ENCODE measurements around the gene GXYLT2.

Gene GXYLT2

DNA sequence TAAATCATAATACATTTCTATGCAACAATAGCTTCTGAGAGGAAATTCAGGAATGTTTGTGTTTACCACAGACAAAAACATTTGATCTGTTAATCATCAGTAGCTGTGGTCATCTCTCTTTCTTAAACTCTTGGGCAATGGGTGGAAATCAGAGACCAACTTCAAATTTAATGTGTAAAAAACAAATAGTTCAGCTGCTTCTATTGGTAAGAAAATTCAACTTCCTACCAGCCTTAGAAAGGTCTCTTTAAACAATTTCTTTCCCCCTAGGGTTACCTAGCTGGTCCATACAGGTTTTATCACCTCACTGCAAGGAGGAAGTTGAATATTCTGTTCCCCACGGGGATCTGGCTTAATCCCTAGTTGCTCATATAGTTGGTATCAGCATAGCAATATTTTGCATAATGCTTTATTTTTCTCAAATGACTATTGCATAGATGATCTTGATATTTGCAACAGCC, 88.5 kb downstream of the GXYLT2 start:
- Histone ChIP-seq H3K18ac (ENCODE audit: low read depth in 1 of 2, low read length in 2 of 2) (no peak overlapping the region), H3K9me3 (ENCODE audit: control insufficient read depth, low read length) (no peaks in the 10 kb centered on the region), H3K9ac (ENCODE audit: low read length) (peak overlapping the region; percentile 42), H2BK5ac (ENCODE audit: low read depth, low read length, poor library complexity, severe bottlenecking) (peak overlapping the region; percentile 57), H2BK15ac (ENCODE audit: low read depth, poor library complexity, severe bottlenecking) (no peak overlapping the region), H3K36me3 (ENCODE audit: control insufficient read depth in 1 of 2, insufficient read depth in 2 of 2, low read depth in 1 of 2, low read length in 2 of 2) (no peaks in the 10 kb centered on the region), H3K27ac (ENCODE audit: low read length, poor library complexity, severe bottlenecking) (no peak overlapping the region), H3K4me2 (ENCODE audit: low read length, poor library complexity, severe bottlenecking) (no peak overlapping the region), H2BK12ac (ENCODE audit: low read length in 2 of 2) (no peak overlapping the region), H4K91ac (ENCODE audit: low read length) (no peak overlapping the region), H2AFZ (ENCODE audit: low read depth, low read length) (no peak overlapping the region), H3K23ac (ENCODE audit: low read length in 2 of 2) (no peak overlapping the region), H3K14ac (ENCODE audit: low read length in 2 of 2) (no peak overlapping the region), H3K79me1 (replicated peaks; ENCODE audit: low read length, poor library complexity, severe bottlenecking) (no peaks in the 10 kb centered on the region), H2BK120ac (ENCODE audit: low read depth, low read length) (no peak overlapping the region), H3K4me3 (ENCODE audit: insufficient read depth in 1 of 2, low read depth in 1 of 2, low read length in 2 of 2) (no peak overlapping the region), H3K4ac (ENCODE audit: low read depth in 1 of 2, low read length in 2 of 2) (no peak overlapping the region), H4K8ac (ENCODE audit: low read length) (no peak overlapping the region), H3K4me1 (ENCODE audit: control insufficient read depth, insufficient read depth, low read depth, low read length) (no peaks in the 10 kb centered on the region), H3K27me3 (ENCODE audit: control insufficient read depth in 1 of 2, insufficient read depth in 1 of 2, low read length in 2 of 2) (no peaks in the 10 kb centered on the region), H2AK5ac (ENCODE audit: low read length, severe bottlenecking) (no peak overlapping the region)
- DNase-seq, result peak; percentile 63
- WGBS, result no CpG with 5 or more reads among the region's 1 CpG

DNA sequence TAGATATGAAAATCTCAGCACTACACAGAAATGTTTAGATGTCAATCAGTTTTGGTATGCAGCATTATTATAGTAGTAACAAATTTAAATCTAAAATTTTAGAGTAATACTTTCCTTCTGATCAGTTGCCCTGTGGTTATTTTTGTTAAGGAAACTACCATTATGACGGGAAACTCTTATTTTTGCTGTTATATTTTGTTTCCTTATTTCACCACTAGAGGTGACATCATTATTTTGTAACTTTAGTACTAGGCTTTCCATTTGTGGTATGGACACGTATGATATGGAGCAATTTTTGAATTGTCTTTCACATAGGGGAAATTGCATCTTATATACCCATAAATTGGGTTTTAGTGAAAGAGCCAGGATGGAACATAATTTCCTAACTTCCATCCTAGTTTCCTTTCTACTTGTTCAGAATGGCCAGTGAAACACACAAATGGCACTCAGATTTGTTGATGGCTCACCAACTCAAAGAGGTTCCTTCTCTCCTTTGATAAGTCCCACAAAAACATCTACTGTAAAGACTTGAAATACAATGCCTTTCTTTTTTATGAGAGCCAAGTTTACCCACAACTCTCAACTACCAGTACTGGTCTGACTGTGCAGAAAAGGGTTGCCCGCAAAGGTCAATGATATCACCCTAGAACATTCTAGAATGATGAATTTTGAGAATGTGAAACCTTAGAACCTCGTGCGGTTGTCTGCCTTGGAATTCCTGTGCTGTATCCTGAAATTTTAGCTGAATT, 89.4 kb downstream of the GXYLT2 start:
- Histone ChIP-seq H2BK120ac (ENCODE audit: low read depth, low read length) (no peak overlapping the region), H2AFZ (ENCODE audit: low read depth, low read length) (no peak overlapping the region), H3K9me3 (ENCODE audit: control insufficient read depth, low read length) (no peaks in the 10 kb centered on the region), H3K27me3 (ENCODE audit: control insufficient read depth in 1 of 2, insufficient read depth in 1 of 2, low read length in 2 of 2) (no peaks in the 10 kb centered on the region), H3K36me3 (ENCODE audit: control insufficient read depth in 1 of 2, insufficient read depth in 2 of 2, low read depth in 1 of 2, low read length in 2 of 2) (no peaks in the 10 kb centered on the region), H2BK15ac (ENCODE audit: low read depth, poor library complexity, severe bottlenecking) (no peak overlapping the region), H4K91ac (ENCODE audit: low read length) (no peak overlapping the region), H3K79me1 (replicated peaks; ENCODE audit: low read length, poor library complexity, severe bottlenecking) (no peaks in the 10 kb centered on the region), H2AK5ac (ENCODE audit: low read length, severe bottlenecking) (no peak overlapping the region), H3K4me1 (ENCODE audit: control insufficient read depth, insufficient read depth, low read depth, low read length) (no peaks in the 10 kb centered on the region), H3K18ac (ENCODE audit: low read depth in 1 of 2, low read length in 2 of 2) (no peak overlapping the region), H3K14ac (ENCODE audit: low read length in 2 of 2) (no peak overlapping the region), H2BK12ac (ENCODE audit: low read length in 2 of 2) (no peak overlapping the region), H3K4ac (ENCODE audit: low read depth in 1 of 2, low read length in 2 of 2) (no peak overlapping the region), H4K8ac (ENCODE audit: low read length) (no peak overlapping the region), H3K9ac (ENCODE audit: low read length) (peak overlapping the region; percentile 42), H3K4me3 (ENCODE audit: insufficient read depth in 1 of 2, low read depth in 1 of 2, low read length in 2 of 2) (no peak overlapping the region), H2BK5ac (ENCODE audit: low read depth, low read length, poor library complexity, severe bottlenecking) (no peak overlapping the region), H3K23ac (ENCODE audit: low read length in 2 of 2) (no peak overlapping the region), H3K27ac (ENCODE audit: low read length, poor library complexity, severe bottlenecking) (no peak overlapping the region), H3K4me2 (ENCODE audit: low read length, poor library complexity, severe bottlenecking) (no peak overlapping the region)
- 100% methylated on average over 3 of the region's 5 CpGs for WGBS
- DNase-seq, result peak; percentile 33

DNA sequence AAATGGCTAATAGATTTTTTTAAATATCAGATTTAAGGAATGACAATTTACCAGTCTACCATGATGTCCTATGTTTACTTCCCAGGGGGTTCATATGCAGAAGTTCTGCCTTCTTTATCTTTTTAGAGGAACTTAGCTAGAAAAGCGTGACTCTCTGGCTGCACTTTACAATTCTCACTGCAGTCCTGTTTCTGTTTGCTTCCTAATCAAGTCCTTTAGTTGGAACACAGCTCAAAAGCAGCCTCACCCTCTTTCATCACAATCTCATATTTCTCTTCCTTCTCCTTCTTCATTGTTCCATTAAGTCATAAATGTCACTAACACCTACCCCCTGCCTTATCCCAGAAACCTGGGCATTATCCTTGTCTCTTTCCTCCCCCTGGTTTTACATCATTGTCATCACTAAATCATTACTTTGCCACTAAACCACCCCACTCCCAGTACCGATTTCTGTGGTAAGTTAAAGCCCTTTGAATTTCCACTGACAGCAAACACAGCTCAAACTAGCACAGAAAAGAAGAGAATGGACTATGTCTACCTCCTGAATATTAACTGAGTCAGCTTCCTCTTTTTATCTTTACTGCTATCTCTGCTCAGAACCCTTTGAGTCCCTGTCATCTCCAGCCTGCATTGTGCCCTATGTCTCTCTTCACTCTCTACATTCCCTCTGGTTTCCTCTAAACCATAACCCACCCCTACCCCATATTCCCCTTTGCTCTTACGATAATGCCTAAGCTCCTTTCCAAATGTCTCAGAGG, 94.9 kb downstream of the GXYLT2 start:
- H2BK5ac ChIP-seq (ENCODE audit: low read depth, low read length, poor library complexity, severe bottlenecking), result no peak overlapping the region
- peaks cover 29% of the 10 kb centered on the region for H3K9me3 ChIP-seq (ENCODE audit: control insufficient read depth, low read length)
- no peak overlapping the region for H2BK120ac ChIP-seq (ENCODE audit: low read depth, low read length)
- H4K8ac ChIP-seq (ENCODE audit: low read length), result no peak overlapping the region
- no peak overlapping the region for H3K23ac ChIP-seq (ENCODE audit: low read length in 2 of 2)
- H3K4me1 ChIP-seq (ENCODE audit: control insufficient read depth, insufficient read depth, low read depth, low read length), result no peaks in the 10 kb centered on the region
- H3K14ac ChIP-seq (ENCODE audit: low read length in 2 of 2), result no peak overlapping the region
- H3K4me2 ChIP-seq (ENCODE audit: low read length, poor library complexity, severe bottlenecking), result no peak overlapping the region
- no peaks in the 10 kb centered on the region for H3K27me3 ChIP-seq (ENCODE audit: control insufficient read depth in 1 of 2, insufficient read depth in 1 of 2, low read length in 2 of 2)
- H2BK12ac ChIP-seq (ENCODE audit: low read length in 2 of 2), result no peak overlapping the region
- no peaks in the 10 kb centered on the region for H3K36me3 ChIP-seq (ENCODE audit: control insufficient read depth in 1 of 2, insufficient read depth in 2 of 2, low read depth in 1 of 2, low read length in 2 of 2)
- DNase-seq, result no peak
- H2BK15ac ChIP-seq (ENCODE audit: low read depth, poor library complexity, severe bottlenecking), result no peak overlapping the region
- no peak overlapping the region for H4K91ac ChIP-seq (ENCODE audit: low read length)
- no peak overlapping the region for H2AK5ac ChIP-seq (ENCODE audit: low read length, severe bottlenecking)
- H2AFZ ChIP-seq (ENCODE audit: low read depth, low read length), result no peak overlapping the region
- no peak overlapping the region for H3K4me3 ChIP-seq (ENCODE audit: insufficient read depth in 1 of 2, low read depth in 1 of 2, low read length in 2 of 2)
- H3K4ac ChIP-seq (ENCODE audit: low read depth in 1 of 2, low read length in 2 of 2), result no peak overlapping the region
- no peak overlapping the region for H3K27ac ChIP-seq (ENCODE audit: low read length, poor library complexity, severe bottlenecking)
- 94% methylated on average over 3 of the region's 3 CpGs for WGBS
- no peak overlapping the region for H3K9ac ChIP-seq (ENCODE audit: low read length)
- H3K79me1 ChIP-seq (replicated peaks; ENCODE audit: low read length, poor library complexity, severe bottlenecking), result no peaks in the 10 kb centered on the region
- H3K18ac ChIP-seq (ENCODE audit: low read depth in 1 of 2, low read length in 2 of 2), result no peak overlapping the region

DNA sequence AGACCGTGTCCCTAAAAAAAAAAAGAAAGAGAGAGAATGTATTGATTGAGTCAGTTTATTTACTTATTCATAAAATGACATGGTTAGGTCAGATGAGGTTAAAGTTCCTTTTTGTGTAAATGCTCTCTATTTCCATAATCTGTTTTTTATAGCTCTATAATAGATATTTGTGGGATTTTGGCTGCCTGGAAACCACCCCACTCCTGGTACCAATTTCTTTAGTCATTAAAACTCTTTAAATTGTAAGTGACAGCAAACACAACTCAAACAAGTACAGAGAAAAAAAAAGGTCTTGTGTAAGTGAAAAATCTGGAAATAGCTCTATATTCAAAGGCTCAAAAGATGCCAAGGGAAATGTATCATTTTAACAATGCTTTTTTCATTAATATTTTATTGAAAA, 97.7 kb downstream of the GXYLT2 start:
- H2AFZ ChIP-seq (ENCODE audit: low read depth, low read length), result no peak overlapping the region
- no peaks in the 10 kb centered on the region for H3K4me1 ChIP-seq (ENCODE audit: control insufficient read depth, insufficient read depth, low read depth, low read length)
- no peak overlapping the region for H3K4me2 ChIP-seq (ENCODE audit: low read length, poor library complexity, severe bottlenecking)
- no peak overlapping the region for H4K91ac ChIP-seq (ENCODE audit: low read length)
- no peak overlapping the region for H2BK120ac ChIP-seq (ENCODE audit: low read depth, low read length)
- no peaks in the 10 kb centered on the region for H3K27me3 ChIP-seq (ENCODE audit: control insufficient read depth in 1 of 2, insufficient read depth in 1 of 2, low read length in 2 of 2)
- H3K23ac ChIP-seq (ENCODE audit: low read length in 2 of 2), result no peak overlapping the region
- H4K8ac ChIP-seq (ENCODE audit: low read length), result no peak overlapping the region
- no peak overlapping the region for H2BK15ac ChIP-seq (ENCODE audit: low read depth, poor library complexity, severe bottlenecking)
- H3K4ac ChIP-seq (ENCODE audit: low read depth in 1 of 2, low read length in 2 of 2), result no peak overlapping the region
- H3K79me1 ChIP-seq (replicated peaks; ENCODE audit: low read length, poor library complexity, severe bottlenecking), result no peaks in the 10 kb centered on the region
- peaks cover 29% of the 10 kb centered on the region for H3K9me3 ChIP-seq (ENCODE audit: control insufficient read depth, low read length)
- no peak overlapping the region for H3K18ac ChIP-seq (ENCODE audit: low read depth in 1 of 2, low read length in 2 of 2)
- H3K14ac ChIP-seq (ENCODE audit: low read length in 2 of 2), result no peak overlapping the region
- no peaks in the 10 kb centered on the region for H3K36me3 ChIP-seq (ENCODE audit: control insufficient read depth in 1 of 2, insufficient read depth in 2 of 2, low read depth in 1 of 2, low read length in 2 of 2)
- H3K4me3 ChIP-seq (ENCODE audit: insufficient read depth in 1 of 2, low read depth in 1 of 2, low read length in 2 of 2), result no peak overlapping the region
- H3K9ac ChIP-seq (ENCODE audit: low read length), result no peak overlapping the region
- no CpG with 5 or more reads among the region's 1 CpG for WGBS
- no peak overlapping the region for H2AK5ac ChIP-seq (ENCODE audit: low read length, severe bottlenecking)
- no peak overlapping the region for H3K27ac ChIP-seq (ENCODE audit: low read length, poor library complexity, severe bottlenecking)
- no peak overlapping the region for H2BK12ac ChIP-seq (ENCODE audit: low read length in 2 of 2)
- no peak overlapping the region for H2BK5ac ChIP-seq (ENCODE audit: low read depth, low read length, poor library complexity, severe bottlenecking)
- no peak for DNase-seq
